Suppressor macrophage (primary cell): ENCODE measurements around the gene PLTP.
"Not testable (repeated sequence)": the region's sequence is repeated elsewhere in the genome, so short reads cannot be mapped to it uniquely, and the experiment has no call there.

Source experiments
- DNase-seq, 4 experiments: peaks; one replicate each; pipeline ENCODE4 v3.0.0-alpha.2; 2020 to 2022
- total RNA-seq, 17 experiments: gene quantifications; one replicate each; lab custom pipeline; 2026; ENCODE audit warnings: mixed read lengths in 6 of 17, inconsistent platforms in 3 of 17; lab: John Stamatoyannopoulos, UW

PLTP gene, protein sequence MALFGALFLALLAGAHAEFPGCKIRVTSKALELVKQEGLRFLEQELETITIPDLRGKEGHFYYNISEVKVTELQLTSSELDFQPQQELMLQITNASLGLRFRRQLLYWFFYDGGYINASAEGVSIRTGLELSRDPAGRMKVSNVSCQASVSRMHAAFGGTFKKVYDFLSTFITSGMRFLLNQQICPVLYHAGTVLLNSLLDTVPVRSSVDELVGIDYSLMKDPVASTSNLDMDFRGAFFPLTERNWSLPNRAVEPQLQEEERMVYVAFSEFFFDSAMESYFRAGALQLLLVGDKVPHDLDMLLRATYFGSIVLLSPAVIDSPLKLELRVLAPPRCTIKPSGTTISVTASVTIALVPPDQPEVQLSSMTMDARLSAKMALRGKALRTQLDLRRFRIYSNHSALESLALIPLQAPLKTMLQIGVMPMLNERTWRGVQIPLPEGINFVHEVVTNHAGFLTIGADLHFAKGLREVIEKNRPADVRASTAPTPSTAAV
- total RNA-seq = 16.4 to 429 (median 192) reads per million in 17 experiments

- DNase-seq = peak; percentile 35 to 60 (median 49)
Observed at GRCh38 chr20:45911486-45912343, at the start of gene PLTP. PLTP (minus strand) TSS chr20:45912155; CDS start chr20:45911452, 703 bp downstream.

- DNase-seq = no peak
Observed at GRCh38 chr20:45959956-45960630, 48.1 kb upstream of the PLTP start.

- no peak for DNase-seq
Observed at GRCh38 chr20:45959126-45959525, 47.2 kb upstream of the PLTP start.

GRCh38 chr20:45958593-45958992 lies 46.6 kb upstream of the PLTP start:
- DNase-seq = no peak

DNA sequence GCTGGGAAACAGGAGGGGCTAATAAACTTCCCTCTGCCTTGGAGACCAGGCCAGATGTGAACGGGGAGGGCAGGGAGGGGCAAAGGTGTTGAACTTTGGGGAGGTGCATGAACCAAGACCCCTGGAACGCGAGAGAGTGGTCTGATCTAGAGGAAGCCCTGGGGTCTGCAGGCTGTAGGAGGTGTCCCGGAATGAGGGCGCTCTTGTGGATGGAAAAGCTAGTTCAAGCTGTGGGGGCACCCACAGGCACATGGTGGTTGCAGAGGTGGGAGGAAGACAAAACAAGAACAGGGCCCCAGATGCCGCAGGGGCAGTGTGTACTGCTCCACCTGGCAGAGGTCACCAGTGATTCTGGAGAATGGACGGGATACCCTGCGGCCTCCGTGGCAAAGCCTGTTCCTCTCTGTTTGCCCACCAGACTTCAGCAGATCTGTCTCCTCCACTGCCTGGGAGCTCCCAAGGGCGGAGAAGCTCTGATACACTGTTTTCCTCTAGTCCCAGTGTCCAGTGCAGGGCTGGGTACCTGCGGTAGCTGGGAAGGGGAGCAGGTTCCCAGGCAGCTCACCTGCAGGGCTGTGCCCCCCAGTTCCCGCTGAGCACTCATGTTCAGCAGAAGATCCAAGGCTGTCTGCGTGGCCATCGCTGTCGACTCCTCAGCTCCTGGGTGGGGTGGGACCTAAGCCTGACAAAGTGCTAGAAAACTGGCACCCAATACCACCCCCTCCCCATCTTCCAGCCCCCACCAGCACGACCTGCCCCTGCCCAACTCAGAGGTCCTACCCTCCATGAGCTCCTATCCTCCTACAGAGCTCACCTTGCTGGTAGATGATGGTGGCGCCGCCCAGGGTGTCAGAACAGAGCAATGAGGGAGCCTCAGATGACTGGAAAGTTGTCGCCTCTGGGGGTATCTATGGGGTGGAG lies 45.3 kb upstream of the PLTP start:
- DNase-seq = no peak

DNA sequence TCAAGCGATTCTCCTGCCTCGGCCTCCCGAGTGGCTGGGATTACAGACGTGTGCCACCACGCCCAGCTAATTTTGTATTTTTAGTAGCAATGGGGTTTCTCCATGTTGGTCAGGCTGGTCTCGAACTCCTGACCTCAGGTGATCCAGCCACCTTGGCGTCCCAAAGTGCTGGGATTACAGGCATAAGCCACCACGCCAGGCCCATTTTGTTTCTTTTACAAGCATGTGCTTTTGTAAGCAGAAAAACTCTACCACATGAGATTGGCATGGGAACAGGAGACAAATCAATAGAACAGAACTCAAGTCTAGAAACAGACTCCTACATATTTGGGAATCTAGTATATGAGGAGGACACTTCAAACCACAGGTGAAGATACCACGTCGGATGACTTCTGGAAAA lies 44.4 kb upstream of the PLTP start:
- not testable (repeated sequence) for DNase-seq

DNA sequence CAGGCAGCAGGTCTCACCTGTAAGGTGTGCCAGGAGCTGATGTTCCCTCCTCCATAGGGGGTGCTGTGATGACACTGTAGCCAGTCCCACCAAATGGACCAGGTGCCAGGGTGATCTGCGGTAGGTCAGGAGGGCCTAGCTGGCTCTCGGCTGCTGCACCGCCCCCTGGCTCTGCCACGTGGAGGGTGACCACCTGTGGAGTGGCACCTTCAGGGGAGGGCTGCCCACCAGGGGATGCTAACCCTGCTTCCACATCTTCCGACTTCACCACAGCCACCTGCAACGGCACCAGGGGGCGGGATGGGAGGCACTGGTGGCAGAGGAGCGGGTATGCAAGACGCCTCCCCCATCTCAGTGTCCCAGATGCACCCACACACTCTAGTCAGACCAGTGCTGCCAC lies 41.7 kb upstream of the PLTP start:
- no peak for DNase-seq

DNA sequence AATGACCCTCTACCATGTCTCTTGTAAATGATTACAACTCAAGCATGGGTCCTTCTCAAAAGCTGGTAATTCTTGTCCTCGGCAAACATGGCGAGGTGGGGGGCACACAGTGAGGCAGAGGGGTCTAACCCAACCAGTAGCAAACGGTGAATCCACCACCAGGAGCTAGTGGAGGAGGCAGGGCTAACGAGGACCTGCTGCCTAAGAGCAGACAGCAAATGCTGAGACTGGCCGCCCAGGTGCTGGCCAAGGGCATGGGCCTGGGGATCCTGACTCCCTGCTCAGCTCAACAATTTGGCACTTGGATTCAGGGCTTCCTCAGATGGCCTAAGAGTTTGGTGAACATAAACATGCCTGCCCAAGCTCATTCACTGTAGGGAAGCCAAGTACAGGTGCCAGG lies 40.9 kb upstream of the PLTP start:
- no peak for DNase-seq

GRCh38 chr20:45951925-45952834 lies 40.2 kb upstream of the PLTP start:
- DNase-seq = no peak

- DNase-seq = no peak
Observed at GRCh38 chr20:45950330-45950646, 38.3 kb upstream of the PLTP start.

DNA sequence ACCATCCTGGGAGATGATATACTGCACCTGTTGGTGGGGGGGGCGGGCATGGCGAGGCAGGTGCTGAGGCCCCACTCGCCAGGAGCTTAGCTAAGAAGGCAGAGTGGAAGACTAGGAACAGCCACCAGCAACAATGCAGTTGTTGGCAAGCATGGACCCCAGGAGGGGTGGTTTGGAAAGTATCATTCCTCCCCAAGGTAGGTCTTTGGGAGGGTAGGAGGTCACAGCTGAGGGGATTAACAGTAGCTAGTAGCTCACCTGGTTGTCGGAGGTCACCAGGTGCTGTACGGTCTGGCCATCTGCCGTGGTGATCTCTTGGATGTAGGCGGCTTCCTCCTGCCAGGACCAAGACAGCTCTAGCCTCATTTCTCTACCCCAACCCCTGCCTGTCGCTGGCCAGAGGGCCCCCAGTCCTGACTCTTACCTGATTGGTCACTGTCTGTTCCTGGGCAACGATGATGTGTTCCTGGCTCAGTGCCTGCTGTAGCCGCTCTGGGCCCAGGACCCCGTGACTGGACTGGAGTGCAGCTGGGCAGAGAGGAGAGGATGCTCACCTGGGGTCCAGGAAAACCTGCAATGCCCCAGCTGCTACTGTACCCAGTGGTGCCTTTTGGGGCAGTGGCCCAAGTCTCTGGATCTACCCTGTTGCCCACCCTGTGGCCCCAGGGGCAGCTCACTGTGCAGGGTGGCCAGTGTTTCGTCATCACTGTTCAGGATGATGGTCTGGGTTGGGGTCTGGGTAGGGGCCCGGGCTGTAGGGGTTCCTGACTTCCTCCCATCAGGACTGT lies 37.8 kb upstream of the PLTP start:
- no peak for DNase-seq

DNA sequence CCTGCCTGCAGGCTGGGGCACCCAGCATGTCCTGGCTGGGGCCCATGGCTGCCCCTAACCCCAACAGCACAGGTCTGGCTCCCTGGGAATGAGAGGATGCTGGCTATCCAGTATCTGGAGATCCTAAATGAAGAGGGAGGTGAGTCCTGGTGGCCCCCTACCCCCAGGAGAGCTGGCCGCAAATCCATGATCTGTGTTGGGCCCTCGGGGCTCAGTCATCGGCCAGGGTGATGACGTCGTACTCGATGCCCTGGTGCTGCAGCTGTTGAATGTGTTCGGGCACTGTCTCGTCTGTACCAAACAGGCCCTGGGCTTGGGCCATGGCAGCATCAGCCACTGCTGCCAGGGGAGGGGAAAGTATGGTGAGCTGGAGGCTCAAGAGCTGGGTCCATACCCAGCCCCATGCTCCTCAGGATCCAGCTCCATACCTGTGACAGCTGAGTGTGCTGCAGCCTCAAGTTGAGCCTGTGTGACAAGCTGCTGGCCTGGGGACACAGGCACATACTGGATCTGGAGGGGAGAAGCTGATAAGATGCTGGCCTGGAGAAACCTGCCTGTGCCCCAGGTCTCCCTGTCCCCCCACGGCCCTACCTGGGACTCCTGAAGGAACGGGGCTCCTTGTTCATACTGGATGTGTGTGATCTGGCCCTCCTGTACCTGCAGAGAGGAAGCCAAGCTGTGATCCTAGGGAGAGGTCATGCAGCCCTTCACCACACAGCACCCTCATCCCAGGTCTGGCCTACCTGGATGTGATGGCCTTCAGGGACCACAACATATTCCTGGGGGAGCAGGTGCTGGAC lies 37.0 kb upstream of the PLTP start:
- no peak for DNase-seq

GRCh38 chr20:45948261-45948733 lies 36.3 kb upstream of the PLTP start:
- DNase-seq = no peak

- no peak for DNase-seq
Observed at GRCh38 chr20:45947110-45947866, 35.3 kb upstream of the PLTP start.

DNA sequence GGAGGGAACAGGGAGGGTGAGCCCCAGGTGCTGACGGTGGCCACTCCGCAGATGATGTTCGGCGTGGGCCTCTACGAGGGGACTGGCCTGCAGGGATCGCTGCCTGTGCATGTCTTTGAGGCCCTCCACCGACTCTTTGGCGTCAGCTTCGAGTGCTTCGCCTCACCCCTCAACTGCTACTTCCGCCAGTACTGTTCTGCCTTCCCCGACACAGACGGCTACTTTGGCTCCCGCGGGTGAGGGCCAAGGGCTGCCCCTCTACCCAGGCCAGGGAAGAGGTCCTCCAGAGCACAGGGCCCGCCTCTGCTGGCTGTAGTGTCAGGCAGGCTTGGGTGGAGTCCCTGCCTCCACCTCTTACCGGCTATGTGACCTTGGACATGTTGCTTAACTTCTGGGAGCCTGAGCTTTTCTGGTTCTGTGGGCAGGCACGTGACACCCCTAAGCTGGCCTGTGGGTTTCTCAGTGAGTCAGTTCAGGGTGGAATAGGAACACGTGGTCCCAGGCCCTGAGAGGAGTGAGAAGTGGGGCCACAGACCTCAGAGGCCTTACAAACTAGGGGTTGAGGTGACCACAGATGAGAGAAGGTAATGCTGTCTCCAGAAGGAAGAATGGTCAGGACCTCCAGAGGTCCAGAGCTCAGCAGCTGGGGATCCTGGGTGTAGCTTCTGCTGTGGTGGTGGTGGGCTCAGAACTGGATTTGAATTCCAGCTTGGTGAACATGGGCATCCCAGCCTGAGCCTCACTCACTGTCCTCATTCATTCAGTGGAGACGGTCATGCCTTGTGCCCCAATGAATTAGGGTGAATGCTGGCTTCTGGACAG lies 34.4 kb upstream of the PLTP start:
- DNase-seq = peak; percentile 71 to 96 (median 84)

DNA sequence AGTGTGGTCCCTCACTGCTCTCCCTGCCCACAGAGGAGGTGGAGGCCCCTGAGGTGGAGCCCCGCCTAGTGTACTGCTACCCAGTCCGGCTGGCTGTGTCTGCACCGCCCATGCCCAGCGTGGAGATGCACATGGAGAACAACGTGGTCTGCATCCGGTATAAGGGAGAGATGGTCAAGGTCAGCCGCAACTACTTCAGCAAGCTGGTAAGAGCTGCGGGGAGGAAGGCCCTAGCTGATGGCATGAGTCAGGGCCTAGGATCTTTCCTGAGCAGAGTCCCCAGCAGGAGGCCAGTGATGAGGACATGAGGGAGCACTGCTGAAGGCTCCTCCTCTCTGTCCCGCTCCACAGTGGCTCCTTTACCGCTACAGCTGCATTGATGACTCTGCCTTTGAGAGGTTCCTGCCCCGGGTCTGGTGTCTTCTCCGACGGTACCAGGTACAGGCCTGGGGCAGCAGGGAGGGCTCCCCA lies 33.8 kb upstream of the PLTP start:
- peak in 3 of 4 experiments; percentile 21 to 77 (median 38) for DNase-seq
